KG1 (cell line): ENCODE data around the gene GPR183.
"Not testable (repeated sequence)": the region's sequence is repeated elsewhere in the genome, so short reads cannot be mapped to it uniquely, and the experiment has no call there.

Experiments
- DNase-seq: peaks from one replicate; lab custom pipeline; 2025; lab: John Stamatoyannopoulos, UW

Gene GPR183

DNA sequence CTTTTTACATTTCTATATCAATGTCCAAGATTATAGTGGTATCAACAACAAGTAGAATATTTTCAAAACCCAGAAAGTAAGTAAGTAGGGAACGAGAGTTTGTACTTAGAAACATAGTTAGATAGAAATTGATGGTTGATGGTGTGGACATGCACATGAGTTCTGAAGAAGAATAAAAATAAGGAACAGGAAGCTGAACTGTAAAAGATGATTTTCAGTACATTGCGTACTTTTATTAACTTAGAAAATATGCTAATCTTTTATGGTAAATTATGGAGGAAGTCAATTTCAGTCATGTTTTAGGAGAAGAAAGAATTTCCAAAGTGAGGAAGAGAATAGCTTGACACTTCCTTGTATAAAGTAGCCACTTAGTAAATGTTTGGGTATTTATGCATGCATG is 36.7 kb downstream of the GPR183 start:
- DNase-seq: no peak

DNA sequence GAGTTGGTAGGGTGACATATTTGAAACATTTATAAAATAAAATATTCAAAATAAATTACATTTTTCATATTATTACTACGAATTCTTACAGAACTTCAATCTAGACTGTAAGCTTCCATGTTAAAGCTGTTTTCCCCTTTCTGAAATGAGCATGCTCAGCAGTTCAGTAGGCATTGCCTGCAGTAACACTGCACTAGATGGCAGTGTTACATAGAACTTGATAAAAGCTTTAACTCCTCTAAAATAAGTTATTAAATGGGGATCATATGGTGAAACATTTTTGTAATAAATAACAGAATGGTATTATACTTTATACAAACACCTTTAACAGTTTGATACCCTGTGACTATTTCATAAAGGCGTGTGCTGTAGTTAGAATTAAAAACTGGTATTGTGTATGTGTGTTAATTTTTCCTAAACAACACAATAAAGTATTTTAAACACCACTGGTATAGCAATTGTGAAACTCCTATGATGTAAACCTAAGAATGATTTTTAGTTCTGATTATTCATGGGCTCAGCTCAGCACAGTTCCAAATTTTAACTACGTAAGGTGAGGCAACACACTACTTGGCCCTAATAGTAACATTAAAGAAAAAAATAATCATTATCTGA is 37.5 kb downstream of the GPR183 start:
- DNase-seq: no peak

DNA sequence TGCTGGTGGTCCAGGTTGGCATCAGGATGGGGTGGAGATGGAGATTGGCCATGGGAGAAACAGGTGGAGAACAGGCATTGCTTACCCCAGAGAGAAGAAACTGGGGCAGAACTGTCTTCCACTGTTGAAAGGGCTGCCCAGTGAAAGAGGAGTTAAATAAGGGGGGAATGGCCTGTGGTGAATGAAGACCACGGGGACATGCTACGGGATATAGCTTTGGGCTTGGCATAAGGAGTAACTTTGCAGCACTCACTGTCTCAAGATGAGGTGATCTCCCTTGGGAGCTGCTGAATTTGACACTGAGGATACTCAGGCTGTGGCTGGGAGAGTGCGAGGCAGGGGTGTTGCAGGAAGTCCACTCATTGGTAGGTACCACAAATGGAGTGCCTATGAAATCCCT is 38.4 kb downstream of the GPR183 start:
- no peak for DNase-seq

DNA sequence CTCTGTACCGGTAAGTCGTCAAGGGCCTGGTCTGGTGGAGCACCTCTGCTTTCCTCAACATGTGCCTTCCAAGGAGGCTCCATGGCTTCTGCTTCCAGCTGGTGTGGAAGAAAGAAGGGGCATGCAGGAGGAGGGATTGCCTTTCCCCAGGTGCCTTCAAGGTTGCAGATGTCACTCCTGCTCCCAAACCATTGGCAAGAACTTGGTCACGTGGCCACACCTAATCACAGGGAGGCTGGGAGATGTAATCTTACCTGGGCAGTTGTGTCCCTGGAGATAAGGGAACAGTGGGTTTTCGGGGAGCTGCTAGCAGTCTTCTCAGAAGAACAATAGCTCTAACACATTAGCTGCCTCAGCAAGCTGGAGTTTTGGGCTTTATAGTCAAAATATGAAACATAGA is 39.3 kb downstream of the GPR183 start:
- no peak for DNase-seq

DNA sequence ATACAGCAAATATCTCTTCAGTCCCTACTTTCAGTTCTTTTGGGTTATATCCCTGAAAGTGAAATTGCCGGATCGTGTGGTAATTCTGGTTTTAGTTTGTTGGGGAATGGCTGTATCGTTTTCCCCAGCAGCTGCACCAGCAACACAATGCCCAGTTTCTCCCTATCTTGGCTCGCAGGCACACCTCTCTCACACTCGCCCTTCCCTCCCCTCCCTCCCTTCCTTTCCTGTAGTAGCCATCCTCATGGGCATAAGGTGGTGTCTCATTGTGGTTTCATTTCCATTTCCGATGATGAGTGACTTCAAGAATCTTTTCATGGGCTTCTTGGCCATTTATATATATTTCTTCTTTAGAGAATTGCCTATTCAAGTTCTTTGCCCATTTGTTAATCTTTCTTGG is 40.4 kb downstream of the GPR183 start:
- no peak for DNase-seq

DNA sequence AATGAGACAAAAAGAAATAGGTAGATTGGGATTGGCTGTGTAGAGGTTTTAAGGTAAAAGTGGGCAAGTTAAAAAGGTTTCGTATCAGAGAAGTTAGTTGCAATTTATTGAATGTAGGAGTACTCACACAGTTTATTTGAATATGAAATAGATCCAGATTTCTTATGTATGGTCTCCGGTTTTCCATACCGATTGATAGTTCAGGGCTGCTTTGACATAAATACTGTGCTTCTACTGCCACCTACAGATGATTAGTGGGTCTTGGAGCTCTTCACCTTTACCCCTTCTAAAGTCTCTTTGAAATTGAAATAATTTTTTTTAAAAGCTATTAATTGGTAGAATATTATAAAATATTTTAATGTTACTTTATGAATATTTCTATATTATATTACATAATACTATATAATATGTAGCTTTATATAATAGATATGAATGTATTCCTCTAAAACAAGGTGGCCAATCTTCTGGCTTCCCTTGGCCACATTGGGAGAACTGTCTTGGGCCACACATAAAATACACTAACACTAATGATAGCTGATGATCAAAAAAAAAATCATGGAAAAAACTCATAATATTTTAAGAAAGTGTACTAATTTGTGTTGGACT is 41.3 kb downstream of the GPR183 start:
- DNase-seq: no peak

DNA sequence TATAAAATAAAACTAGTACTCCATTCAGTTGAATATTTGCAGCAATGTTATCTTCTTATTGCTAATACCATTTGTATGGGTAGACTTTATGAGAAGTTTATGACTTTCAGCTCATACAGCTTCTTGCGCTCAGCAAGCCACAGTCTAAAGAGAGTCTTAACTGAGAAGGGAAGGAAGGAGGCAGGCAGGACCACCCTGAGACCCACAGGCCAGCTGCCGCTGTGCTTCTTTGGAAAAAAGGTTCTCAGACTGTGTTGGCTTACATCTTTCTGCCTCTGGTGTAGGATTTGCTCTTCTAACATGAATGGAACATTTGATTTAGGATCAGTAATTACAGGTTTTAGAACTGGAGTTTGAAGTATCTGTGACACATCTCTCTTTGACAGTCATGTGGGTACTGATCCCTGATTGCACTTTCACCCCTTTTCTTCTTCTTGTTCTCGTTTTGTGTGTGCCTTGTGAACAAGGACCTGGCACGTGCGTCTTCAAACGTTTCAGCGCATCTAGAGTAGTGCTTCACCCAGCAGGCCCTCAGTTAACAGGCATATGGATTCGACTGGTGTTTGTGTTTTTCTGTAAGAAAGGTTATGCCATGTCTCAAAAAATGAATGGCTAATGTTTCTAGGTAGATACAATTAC is 41.9 kb downstream of the GPR183 start:
- no peak for DNase-seq

DNA sequence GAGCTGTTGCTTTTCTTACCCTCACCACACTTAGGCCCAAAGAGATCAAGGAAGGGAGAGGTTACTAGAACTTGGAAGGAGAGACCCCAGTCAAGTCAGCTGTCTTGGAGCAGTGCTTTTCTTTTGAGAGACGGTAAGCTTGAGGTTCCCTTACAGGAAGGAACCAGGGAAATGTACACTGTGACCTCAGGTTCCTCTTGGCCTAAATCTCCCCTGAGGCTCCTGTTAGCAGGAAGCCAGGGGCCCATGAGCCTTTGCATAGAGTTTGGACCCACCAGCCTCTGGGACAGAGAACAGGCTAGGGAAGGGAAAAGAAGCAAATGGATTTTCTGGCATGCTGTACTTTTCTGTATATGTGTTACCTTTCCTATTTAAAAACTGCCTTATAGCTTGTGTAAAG is 43.1 kb downstream of the GPR183 start:
- peak; percentile 47 for DNase-seq

DNA sequence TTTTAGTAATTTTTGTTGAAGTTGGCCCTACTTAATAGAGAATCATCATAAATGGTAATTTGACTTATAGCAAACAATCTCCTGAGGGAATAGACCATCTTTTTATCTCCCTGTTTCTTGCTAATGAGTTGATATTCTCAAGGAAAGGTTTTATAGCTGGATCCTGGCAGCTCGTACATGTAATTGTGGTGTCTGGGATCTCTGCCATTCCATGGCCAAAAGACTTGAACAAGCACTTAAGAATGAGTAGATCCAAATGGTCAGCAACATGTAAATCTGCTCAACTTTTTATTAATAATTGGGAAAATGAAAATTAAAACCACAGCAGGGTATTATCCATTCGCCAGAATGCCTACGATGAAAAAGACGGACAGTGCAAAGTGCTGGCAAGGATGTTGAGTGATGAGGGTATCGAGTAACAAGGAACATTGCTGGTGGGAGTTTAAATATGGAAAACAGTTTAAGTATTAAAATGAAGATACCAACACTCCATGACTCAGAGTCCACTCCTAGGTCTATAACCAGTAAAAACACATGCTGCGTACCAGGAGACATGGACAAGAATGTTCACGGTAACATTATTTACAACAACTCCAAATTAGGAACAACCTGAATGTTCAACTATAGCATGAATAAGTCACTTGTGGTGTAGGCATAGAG is 43.9 kb downstream of the GPR183 start:
- no peak for DNase-seq

DNA sequence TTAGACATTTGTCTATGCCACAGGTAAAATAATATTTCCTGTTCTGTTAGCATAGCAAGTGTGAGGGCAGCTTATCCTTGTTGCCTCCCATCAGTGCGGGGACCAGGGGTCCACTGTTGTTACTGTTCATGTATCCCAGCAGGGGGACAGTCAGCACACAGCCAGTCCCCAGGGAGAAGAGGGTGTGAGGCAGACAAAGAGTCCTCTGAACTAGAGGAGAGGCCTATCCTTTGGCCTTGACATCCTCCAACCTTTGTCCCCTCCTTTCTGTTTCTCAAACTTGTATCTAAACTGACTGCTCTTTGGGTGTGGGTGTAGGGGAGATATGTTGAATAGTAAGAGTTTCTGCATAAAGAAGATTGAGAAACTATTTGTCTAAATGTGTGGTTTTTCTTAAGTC is 46.1 kb downstream of the GPR183 start:
- no peak for DNase-seq

DNA sequence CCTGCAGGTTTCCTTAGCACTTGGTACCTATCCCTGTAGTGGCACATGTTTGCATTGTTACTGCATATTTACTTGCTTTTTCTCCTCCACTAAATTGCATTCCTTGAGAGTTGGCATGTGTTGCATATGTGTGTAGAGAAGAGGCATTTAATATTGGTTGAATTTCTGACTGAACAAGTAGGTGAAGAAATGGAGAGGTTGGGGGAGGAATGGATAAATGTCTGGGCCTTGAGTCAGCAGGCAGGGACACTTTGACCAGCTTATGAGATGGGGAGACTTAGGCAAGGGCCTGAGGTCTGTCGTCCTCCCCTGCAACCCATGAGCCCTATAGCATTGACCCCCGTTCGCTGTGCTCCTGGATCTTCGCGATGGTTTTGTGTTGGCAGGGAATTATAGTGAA is 47.0 kb downstream of the GPR183 start:
- DNase-seq: no peak

DNA sequence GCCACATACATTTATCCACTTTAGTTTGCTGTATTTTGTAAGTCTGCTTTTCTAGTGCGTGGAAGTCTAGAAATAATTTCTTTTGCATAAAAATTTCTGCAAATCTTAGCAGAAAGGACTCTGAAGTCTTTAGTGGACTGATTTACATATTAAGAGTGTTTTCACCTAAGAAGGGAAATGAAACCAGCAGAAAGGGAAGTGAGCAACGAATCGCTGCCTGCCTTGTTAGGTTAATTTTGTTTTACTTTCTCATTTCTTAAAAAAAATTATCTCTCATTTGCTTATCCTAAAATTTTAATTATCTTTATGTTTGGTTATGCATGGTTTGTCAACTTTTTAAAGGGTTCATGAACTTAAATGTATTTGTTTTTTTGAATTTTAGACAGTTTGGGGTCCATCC is 48.3 kb downstream of the GPR183 start:
- DNase-seq: no peak

DNA sequence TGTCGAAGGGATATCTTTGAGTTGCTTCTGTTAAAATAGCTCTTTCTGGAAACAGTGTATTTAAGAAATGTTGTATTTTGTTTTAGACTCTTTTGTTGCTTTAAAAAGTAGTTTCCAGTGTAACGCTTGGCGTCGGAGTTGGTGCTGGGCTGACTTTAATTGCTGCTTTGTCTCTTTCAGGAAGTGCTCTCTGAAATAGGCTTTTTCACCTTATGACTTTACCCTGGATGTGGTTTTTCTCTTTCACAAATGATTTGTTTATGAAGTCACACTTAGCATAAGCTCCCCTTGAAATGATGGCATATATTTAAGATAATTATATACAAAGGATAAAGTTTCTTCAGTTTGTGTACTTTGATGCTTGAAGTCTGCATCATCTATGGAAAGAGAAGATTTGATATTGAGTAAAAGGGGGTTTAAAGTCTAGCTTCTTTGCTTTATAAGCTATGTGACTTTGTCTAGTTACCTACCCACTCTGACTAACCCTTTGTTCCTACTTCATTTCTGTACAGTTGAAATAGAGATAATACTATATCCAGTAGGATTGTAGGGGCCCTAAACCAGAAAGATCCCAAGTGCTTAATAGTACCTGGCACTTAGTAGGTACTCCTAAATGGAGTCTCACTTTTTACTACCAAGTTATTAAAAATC is 48.9 kb downstream of the GPR183 start, which contains the start of gene GPR18:
Gene GPR18, minus strand, starts transcription at position 170 of the 651 bp plus-strand sequence. CDS start 2,507 bp downstream, outside the sequence.
- DNase-seq: no peak

DNA sequence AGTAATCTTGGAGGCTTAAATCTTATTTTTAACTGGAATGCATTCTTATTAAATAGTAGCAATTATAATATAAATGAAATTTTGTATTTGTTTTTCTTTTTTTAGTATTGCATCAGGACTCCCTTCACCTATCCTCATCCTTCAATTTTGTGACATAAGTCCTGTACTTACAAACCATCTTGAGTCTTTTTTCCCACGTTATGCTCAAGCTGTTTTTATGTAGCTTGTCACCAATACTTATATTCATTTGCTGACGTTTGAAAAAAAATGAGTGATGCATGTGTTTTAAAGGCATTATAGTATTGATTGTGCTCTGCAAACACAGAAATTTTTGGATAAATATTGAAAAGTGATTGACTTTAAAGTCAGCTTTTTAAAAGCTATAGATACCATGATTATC is 49.9 kb downstream of the GPR183 start:
- DNase-seq: no peak

DNA sequence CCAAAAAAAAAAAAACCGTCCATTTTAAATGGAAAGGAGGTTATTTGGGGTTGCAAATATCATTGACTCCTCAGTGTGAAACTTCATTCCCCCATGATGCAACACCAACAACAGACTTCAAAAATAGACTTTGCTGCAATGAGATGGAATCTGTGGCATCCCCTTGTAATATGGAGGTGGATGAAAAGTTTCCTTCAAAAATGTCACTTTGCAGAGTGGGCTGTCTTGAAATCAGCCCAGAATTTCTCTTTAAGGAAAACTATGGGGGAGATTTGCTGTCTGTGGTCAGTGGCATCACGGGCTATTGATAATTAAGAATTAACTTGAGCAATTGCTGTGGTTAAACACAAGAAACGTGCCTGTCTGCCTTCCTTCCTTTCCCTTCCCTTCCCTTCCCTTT is 50.5 kb downstream of the GPR183 start:
- DNase-seq: no peak

DNA sequence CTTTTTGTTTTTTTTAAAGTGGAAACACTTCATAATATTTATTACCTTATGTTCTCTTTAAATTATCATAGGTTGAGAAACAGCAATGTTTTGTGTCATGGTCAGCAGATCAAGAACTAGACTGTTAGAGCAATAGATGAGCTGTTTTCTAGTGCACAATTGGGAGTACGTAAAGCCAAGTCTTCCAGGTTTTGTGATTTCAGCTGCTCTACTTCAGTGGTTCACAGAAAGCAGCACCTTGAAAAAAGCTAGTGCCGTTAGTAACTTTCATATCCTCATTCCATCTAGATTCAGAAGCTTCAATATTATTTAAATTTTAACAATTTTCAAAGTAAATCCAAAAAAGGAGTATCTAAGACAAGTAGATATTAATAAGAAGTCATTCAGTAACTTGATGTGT is 50.9 kb downstream of the GPR183 start:
- DNase-seq: no peak

DNA sequence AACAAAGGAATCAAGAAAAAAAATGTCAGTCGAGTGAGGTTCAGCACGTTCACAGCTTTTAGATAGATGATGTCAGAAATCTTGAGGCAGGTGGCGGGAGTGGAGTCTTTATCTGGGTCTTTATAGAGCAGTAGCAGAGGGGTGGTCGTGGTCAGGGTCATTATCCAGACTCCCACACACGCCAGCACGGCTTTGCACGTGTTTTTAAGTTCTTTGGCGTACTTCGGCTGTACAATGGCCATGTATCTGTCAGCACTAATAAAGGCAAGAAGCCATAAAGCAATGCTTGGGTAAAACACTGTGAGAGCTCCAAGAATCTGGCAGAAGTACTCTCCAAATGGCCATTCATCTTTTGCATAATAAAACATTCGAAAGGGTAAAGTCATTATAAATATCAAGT is 51.9 kb downstream of the GPR183 start:
- DNase-seq: no peak

DNA sequence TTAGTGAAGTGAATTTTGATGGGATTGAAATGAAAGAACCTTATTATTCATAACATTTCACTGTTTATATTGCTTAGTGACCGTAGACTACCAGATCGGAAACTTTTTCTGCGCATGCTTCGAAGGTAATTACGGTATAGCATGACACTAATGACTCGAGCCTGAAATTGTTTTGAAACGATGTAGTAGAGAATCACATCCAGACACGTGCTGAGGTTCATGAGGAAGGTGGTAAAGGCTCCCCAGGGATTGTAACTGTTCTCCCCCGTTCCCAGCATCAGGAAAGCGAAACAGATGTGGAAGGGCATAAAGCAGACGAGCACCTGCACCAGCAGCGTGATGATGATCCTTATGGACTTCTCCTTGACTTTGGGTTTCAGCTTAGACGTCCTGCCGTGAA is 52.4 kb downstream of the GPR183 start:
- no peak for DNase-seq

DNA sequence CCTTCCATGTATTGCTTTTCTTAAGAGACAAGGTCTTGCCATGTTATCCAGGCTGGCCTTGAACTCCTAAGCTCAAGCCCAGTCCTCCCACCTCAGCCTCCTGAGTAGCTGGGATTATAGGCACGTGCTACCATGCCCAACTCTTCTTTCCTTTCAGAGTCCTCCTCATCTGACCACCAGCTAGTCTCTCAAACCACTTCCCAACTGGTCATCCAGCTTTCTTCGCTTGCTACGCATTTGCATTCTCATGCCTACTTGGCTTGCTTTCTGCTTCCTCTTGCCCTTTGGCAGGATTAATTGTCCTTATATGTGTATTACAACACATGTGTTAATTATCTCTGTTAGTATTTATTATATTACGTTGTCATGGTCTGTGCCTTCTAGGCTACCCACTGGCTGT is 55.3 kb downstream of the GPR183 start:
- no peak for DNase-seq

DNA sequence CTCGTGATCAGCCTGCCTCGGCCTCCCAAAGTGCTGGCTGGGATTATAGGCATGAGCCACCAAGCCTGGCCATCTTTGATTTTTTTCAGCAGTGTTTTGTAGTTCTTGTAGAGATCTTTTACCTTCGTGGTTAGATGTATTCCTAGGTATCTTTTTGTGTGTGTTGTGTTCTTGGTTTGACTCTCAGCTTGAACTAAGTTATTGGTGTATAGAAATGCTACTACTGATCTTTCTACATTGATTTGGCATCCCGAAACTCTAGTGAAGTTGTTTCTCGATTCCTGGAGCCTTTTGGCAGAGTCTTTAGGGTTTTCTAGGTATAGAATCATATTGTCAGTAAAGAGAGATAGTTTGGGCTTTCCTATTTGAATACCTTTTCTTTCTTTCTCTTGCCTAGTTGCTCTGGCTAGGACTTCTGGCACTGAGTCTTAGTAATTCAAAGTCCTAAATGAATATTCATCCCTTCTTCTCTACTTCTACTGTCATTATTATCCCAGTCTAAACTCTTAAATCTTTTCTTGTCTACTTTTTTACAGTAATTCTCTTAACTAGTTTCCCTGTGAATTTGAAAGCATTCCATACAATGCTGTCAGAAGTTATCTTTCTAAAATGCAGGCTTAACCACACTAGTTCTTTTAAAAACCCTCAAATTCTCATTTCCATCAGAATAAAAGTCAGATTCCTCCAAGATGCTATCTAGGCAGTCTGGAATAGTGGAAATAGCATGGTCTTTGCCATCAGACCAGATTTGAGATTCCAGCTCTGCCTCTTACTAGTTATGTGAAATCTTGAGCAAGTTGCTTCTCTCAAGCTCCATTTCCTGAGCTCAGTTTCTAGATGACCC is 56.0 kb downstream of the GPR183 start:
- no peak for DNase-seq

DNA sequence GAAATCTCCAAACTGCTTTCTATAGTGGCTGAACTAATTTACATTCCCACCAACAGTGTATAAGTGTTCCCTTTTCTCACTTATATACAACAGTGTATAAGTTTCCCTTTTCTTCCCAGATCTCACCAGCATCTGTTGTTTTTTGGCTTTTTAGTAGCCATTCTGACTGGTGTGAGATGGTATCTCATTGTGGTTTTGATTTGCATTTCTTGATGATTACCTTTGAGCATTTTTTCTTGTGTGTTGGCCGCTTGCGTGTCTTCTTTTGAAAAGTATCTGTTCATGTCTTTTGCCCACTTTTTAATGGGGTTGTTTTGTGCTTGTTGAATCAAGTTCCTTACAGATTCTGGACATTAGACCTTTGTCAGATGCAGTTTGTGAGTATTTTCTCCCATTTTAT is 57.6 kb downstream of the GPR183 start:
- not testable (repeated sequence) for DNase-seq

DNA sequence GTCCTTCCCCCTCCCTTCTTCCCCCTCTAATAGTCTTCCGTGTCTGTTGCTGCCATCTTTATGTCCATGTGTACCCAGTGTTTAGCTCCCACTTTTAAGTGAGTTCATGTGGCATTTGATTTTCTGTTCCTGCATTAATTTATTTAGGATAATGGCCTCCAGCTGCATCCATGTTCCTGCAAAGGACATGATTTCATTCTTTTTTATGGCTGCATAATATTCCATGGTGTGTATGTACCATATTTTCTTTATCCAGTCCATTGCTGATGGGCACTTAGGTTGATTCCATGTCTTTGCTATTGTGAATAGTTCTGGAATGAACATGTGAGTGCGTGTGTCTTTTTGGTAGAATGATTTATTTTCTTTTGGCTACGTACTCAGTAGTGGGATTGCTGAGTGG is 58.0 kb downstream of the GPR183 start:
- not testable (repeated sequence) for DNase-seq
